Pancreas (tissue), 10 donors: ENCODE measurements around the gene CSMD2. TPM values are rescaled to one million over a fixed set of nuclear protein-coding genes. Genes with fewer than 3 reads are reported as not detected.

Source experiments
- ATAC-seq, 4 donors: fragments of 200-7000 bp; cut with Tn5 transposase; one replicate each; pipeline versions ENCODE4 v1.8.0 to v1.9.1; 2020; ENCODE audit warnings: mild to moderate bottlenecking in 4 of 4, moderate library complexity in 4 of 4
- DNase-seq, 6 donors: peaks; one replicate each; pipeline ENCODE4 v3.0.0-alpha.2; 2020
- FAIRE-seq: peaks from 2 replicates; lab custom pipeline; 2012; peaks lifted over from hg19 to GRCh38; lab: Jason Lieb, UNC
- H3K27ac ChIP-seq, 4 donors: fragments of 200-600 bp; sonication (generic); 1 replicate in 3 of 4; 2 replicates in 1 of 4; pipeline versions ENCODE4 v1.5.0 to v1.8.0; 2020
- H3K27me3 ChIP-seq, 4 donors: fragments of 200-600 bp; one replicate each; pipeline ENCODE4 v1.8.0; 2021
- H3K36me3 ChIP-seq, 3 donors: fragments of 200-600 bp; sonication (generic) in 1 of 3; one replicate each; pipeline versions ENCODE4 v1.5.0 to v1.8.0; 2020 to 2021
- H3K4me1 ChIP-seq, 3 donors: fragments of 200-600 bp; one replicate each; pipeline ENCODE4 v1.8.0; 2021
- H3K4me3 ChIP-seq, 4 donors: fragments of 200-600 bp; sonication (generic) in 2 of 4; one replicate each; pipeline versions ENCODE4 v1.5.0 to v1.8.0; 2020 to 2021
- H3K9me3 ChIP-seq, 4 donors: fragments of 200-600 bp; one replicate each; pipeline ENCODE4 v1.8.0; 2021
- CTCF ChIP-seq, 4 donors: fragments of 200-600 bp; sonication (generic) in 3 of 4; IDR thresholded peaks; one replicate each; pipeline versions ENCODE4 v1.5.0 to v1.8.0; 2021; ENCODE audit warnings: antibody characterized with exemption in 4 of 4
- WGBS, 2 donors: extraction: QIAGEN DNeasy Blood & Tissue Kit; methylation state at CpG; one replicate each; pipeline ENCODE4 v1.1.7; 2013; 5-methylcytosine and 5-hydroxymethylcytosine counted together
- intact Hi-C, 3 donors: fragments of 100-400 bp; cut with DNase I; formaldehyde crosslinking; loops; one replicate each; pipeline versions ENCODE4 v1.11.1 to v1.14.2; 2022
- polyA plus RNA-seq, 2 donors: library from polyadenylated mRNA; stranded (reverse); fragments of 200-250 nt; gene quantifications; one replicate each; pipeline ENCODE4 v1.2.3, GENCODE V29; 2013
- total RNA-seq, 6 donors: library from RNA; stranded (reverse); fragmentation: NEBNext Ultra II Directional in 4 of 6; extraction: Animal tissue kit (Norgen Biotek cat#: 25700) in 4 of 6; gene quantifications; one replicate each; pipeline versions ENCODE4 v1.2.1 to v1.2.4, GENCODE V29; 2021 to 2023
- donor health status: healthy with polysubstance abuse.
- donor health status: DM: no; HTN: no; CAD: no; lungs with moderate emphysema.
- donor health status: DM: no; HTN: no; CAD: no.
- donor health status: control.
- donor health status: control.
- donor health status: Bipolar disorder and iron deficiency.
- donor health status: DM: yes; HTN: yes; CAD: no.
- donor health status: DM: no; HTN: no; CAD: no.
- donor health status: DM: no; HTN: no; CAD: no.
- donor health status: DM: yes; HTN: yes; CAD: no.

Gene CSMD2
- total and polyA plus RNA-seq, 8 donors: 0.04 to 2.0 (median 0.36) TPM

- DNase-seq (no peak), FAIRE-seq (no peak), ATAC-seq (no peak)
- Histone ChIP-seq H3K4me3 (no peak overlapping the region), H3K27me3 (peaks cover 0 to 11% (median 0%) of the 10 kb centered on the region in 4 donors), H3K27ac (no peak overlapping the region), H3K9me3 (no peaks in the 10 kb centered on the region), H3K36me3 (no peaks in the 10 kb centered on the region), H3K4me1 (peaks cover 0 to 2% (median 0%) of the 10 kb centered on the region in 3 donors)
- intact Hi-C loops: no loop called here
- TF ChIP-seq CTCF (IDR thresholded peaks at IDR 0.05): no peak
- WGBS, 2 donors: 94 to 99% methylated on average over 5 of the region's 5 CpGs
These were observed 555.3 kb downstream of the CSMD2 start for GRCh38 chr1:33609739-33610138.

GRCh38 chr1:33608825-33609400, 556.1 kb downstream of the CSMD2 start:
- FAIRE-seq: no peak

GRCh38 chr1:33607444-33608005, 557.5 kb downstream of the CSMD2 start:
- Histone ChIP-seq H3K27me3 (no peaks in the 10 kb centered on the region), H3K9me3 (no peaks in the 10 kb centered on the region), H3K36me3 (no peaks in the 10 kb centered on the region), H3K27ac (no peak overlapping the region), H3K4me1 (peaks cover 0 to 2% (median 0%) of the 10 kb centered on the region in 3 donors), H3K4me3 (no peak overlapping the region)
- intact Hi-C loops: no loop called here
- ATAC-seq (no peak), DNase-seq (no peak), FAIRE-seq (no peak)
- WGBS, 2 donors: 83 to 86% methylated on average over 12 of the region's 12 CpGs
- no peak for TF ChIP-seq CTCF (IDR thresholded peaks at IDR 0.05)

More at GRCh38 chr1:33608825-33609400, 556.1 kb downstream of the CSMD2 start:
- WGBS, 2 donors: 93 to 94% methylated on average over 9 of the region's 9 CpGs
- Histone ChIP-seq H3K27me3 (peaks cover 0 to 10% (median 0%) of the 10 kb centered on the region in 4 donors), H3K4me1 (peaks cover 0 to 2% (median 0%) of the 10 kb centered on the region in 3 donors), H3K36me3 (no peaks in the 10 kb centered on the region), H3K27ac (no peak overlapping the region), H3K9me3 (no peaks in the 10 kb centered on the region), H3K4me3 (no peak overlapping the region)
- ATAC-seq: no peak
- intact Hi-C loops: no loop called here
- no peak for TF ChIP-seq CTCF (IDR thresholded peaks at IDR 0.05)
- no peak for DNase-seq

- Histone ChIP-seq H3K9me3 (no peaks in the 10 kb centered on the region), H3K4me3 (no peak overlapping the region), H3K36me3 (no peaks in the 10 kb centered on the region), H3K4me1 (peaks cover 0 to 2% (median 0%) of the 10 kb centered on the region in 3 donors), H3K27ac (no peak overlapping the region), H3K27me3 (no peaks in the 10 kb centered on the region)
- ATAC-seq (no peak), FAIRE-seq (no peak), DNase-seq (no peak)
- intact Hi-C loops: no loop called here
- TF ChIP-seq CTCF (IDR thresholded peaks at IDR 0.05): no peak
- WGBS, 2 donors: 78 to 86% methylated on average over 9 of the region's 9 CpGs
These were observed 558.8 kb downstream of the CSMD2 start for GRCh38 chr1:33606272-33606671.

GRCh38 chr1:33602271-33602670, 562.8 kb downstream of the CSMD2 start:
- Histone ChIP-seq H3K4me1 (no peaks in the 10 kb centered on the region), H3K9me3 (no peaks in the 10 kb centered on the region), H3K27ac (no peak overlapping the region), H3K36me3 (no peaks in the 10 kb centered on the region), H3K4me3 (no peak overlapping the region), H3K27me3 (no peaks in the 10 kb centered on the region)
- FAIRE-seq (no peak), DNase-seq (no peak), ATAC-seq (no peak)
- no peak for TF ChIP-seq CTCF (IDR thresholded peaks at IDR 0.05)
- intact Hi-C loops: no loop called here
- 92 to 93% methylated on average over 9 of the region's 9 CpGs for WGBS, 2 donors
